ENCODE measurements around the gene CDH12.
"Not testable (repeated sequence)": the region's sequence is repeated elsewhere in the genome, so short reads cannot be mapped to it uniquely, and the experiment has no call there.

- TF ChIP-seq, protein P1, sequence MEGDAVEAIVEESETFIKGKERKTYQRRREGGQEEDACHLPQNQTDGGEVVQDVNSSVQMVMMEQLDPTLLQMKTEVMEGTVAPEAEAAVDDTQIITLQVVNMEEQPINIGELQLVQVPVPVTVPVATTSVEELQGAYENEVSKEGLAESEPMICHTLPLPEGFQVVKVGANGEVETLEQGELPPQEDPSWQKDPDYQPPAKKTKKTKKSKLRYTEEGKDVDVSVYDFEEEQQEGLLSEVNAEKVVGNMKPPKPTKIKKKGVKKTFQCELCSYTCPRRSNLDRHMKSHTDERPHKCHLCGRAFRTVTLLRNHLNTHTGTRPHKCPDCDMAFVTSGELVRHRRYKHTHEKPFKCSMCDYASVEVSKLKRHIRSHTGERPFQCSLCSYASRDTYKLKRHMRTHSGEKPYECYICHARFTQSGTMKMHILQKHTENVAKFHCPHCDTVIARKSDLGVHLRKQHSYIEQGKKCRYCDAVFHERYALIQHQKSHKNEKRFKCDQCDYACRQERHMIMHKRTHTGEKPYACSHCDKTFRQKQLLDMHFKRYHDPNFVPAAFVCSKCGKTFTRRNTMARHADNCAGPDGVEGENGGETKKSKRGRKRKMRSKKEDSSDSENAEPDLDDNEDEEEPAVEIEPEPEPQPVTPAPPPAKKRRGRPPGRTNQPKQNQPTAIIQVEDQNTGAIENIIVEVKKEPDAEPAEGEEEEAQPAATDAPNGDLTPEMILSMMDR (IDR thresholded peaks at IDR 0.05; ENCODE audit: insufficient read depth, low read depth, low read length), result not testable (repeated sequence)
- not testable (repeated sequence) for TF ChIP-seq EZH2 (IDR thresholded peaks at IDR 0.05; ENCODE audit: insufficient read depth, low read length)
Observed at GRCh38 chr5:22168704-22169103, 684.4 kb downstream of the CDH12 start.
